B cell (primary cell): ENCODE measurements around the gene TOP1.

Source experiments
- EZH2 ChIP-seq: IDR thresholded peaks from 2 replicates; pipeline ENCODE4 v1.6.1; 2012; ENCODE audit warnings: borderline replicate concordance, low read depth, mild to moderate bottlenecking, moderate library complexity, low read length; ENCODE audit not compliant: insufficient read depth, poor library complexity, severe bottlenecking
- TF ChIP-seq, protein P1 (sequence below): fragments of 200-600 bp; IDR thresholded peaks from one replicate; pipeline ENCODE4 v1.8.0; 2022; ENCODE audit warnings: antibody characterized with exemption, mild to moderate bottlenecking

DNA sequence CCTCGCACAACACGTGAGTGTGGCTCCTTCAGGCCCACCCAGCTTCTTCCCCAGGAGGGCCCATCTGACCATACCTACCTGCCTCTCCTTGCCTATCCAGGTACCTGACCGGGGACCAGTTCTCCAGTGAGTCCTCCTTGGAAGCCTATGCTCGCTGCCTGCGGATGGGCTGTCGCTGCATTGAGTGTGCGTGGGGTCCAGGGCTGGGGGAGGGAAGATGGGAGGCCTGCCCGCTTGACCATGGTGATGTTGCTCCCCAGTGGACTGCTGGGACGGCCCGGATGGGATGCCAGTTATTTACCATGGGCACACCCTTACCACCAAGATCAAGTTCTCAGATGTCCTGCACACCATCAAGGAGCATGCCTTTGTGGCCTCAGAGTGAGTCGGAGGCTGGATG, 135.2 kb downstream of the TOP1 start:
- no peak for TF ChIP-seq EZH2
- TF ChIP-seq, protein P1, sequence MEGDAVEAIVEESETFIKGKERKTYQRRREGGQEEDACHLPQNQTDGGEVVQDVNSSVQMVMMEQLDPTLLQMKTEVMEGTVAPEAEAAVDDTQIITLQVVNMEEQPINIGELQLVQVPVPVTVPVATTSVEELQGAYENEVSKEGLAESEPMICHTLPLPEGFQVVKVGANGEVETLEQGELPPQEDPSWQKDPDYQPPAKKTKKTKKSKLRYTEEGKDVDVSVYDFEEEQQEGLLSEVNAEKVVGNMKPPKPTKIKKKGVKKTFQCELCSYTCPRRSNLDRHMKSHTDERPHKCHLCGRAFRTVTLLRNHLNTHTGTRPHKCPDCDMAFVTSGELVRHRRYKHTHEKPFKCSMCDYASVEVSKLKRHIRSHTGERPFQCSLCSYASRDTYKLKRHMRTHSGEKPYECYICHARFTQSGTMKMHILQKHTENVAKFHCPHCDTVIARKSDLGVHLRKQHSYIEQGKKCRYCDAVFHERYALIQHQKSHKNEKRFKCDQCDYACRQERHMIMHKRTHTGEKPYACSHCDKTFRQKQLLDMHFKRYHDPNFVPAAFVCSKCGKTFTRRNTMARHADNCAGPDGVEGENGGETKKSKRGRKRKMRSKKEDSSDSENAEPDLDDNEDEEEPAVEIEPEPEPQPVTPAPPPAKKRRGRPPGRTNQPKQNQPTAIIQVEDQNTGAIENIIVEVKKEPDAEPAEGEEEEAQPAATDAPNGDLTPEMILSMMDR = no peak
